HuH-7 (cell line): ENCODE data around the gene ITPR3.

Experiments
- DNase-seq: peaks from one replicate; pipeline ENCODE4 v3.0.0; 2011; ENCODE audit warnings: low spot score

Gene ITPR3

DNA sequence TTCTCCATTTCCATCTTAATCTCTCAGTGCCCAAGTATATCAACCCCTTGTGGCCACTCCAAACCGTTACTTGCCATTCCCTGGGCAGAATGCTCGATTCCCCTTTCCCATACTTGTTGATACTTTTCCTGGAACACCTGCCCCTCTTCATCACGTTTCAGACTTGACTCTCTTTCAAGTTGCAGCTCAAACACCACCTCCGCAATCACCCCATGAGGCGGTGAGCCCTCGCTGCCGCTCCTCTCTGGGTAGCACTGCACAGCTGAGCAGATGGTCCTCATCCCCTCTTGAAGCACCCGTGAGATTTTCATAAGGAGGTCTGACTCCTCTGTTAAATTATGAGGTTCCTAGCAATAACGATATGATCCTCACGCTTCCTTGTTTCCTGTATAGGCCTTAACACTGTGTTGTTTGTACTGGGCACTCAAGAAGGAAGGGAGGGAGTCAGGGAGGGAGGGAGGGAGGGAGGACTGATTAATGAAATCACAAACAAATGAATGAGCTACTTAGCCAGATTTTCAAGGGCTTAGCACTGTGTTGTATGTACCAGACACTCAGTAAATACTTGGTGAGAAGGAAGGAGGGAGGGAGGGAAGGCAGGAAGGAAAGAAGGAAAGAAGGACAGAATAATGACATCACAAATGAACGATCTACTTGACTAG, 98.3 kb downstream of the ITPR3 start:
- no peak for DNase-seq

DNA sequence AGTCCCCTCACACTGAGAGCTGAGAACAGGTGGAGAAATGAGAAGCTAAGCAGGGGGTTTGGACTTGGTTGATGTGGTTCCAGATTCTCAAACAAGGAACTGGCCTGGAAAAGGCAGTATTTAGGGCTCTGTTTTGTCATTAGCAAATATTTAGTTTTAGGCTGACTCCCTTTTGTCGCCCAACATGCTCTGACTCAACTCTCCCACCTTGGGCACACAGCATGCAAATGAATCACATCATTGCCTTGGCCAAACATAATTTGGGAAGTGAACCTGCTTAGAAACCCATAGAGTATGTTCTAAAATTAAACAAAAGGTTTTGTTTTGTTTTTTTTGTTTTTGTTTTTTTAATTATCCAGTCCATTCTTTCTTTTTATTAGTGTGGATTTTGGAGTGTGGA, 99.9 kb downstream of the ITPR3 start:
- DNase-seq = no peak

DNA sequence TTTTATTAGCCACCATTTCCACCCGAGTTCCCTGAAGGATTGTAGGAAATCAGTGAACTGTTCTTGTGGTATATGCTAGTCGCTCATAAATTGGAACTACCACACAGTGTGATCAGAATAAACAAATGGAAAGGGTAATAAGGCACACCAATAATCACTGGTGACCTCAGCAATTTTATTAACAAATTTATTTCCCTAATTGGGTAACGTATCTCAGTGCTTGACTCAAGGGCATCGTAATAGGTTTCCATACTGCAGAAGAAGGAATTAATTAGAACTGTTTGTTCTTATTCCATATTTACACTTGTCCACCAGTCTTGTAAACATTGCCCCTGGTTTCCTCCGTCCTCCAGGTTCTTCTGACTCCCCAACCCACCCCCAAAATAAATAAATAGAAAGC, 100.4 kb downstream of the ITPR3 start:
- DNase-seq = no peak

- DNase-seq = no peak
These were observed 101.0 kb downstream of the ITPR3 start for GRCh38 chr6:33722103-33722623.

DNA sequence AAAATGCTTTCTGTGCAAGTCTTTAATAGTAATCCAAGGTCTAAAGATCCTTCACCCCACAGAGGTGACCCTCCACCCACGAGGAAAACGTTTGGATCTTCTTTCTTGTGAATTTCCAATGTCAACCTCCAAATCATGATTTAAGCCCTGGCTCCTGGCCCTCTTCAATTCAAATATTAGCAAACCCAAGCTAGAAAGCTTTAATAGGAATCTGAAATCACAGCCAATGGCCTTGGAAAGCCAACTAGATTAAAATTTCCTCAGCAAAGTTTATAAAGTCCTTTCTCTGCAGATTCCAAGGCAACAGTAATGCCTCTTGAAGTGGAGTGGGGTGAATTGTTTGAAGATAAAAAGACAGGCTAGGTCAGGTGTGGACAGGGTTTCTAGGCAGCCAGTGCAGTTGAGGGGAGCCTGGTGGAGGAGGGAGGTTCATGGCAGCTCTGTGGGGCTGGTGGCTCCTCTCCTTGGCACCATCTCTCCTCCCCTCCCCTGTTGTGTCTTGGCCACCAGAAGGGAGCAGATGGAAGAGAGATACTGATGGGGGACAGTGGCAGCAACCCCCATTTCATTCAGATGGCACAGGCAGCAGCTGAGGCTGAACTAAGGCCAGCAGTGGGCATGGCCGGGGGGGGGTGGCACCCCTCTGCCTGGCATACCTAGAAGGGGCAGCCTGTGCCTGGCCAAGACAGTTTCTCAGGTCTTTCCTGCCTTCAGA, 102.4 kb downstream of the ITPR3 start:
- DNase-seq = no peak

DNA sequence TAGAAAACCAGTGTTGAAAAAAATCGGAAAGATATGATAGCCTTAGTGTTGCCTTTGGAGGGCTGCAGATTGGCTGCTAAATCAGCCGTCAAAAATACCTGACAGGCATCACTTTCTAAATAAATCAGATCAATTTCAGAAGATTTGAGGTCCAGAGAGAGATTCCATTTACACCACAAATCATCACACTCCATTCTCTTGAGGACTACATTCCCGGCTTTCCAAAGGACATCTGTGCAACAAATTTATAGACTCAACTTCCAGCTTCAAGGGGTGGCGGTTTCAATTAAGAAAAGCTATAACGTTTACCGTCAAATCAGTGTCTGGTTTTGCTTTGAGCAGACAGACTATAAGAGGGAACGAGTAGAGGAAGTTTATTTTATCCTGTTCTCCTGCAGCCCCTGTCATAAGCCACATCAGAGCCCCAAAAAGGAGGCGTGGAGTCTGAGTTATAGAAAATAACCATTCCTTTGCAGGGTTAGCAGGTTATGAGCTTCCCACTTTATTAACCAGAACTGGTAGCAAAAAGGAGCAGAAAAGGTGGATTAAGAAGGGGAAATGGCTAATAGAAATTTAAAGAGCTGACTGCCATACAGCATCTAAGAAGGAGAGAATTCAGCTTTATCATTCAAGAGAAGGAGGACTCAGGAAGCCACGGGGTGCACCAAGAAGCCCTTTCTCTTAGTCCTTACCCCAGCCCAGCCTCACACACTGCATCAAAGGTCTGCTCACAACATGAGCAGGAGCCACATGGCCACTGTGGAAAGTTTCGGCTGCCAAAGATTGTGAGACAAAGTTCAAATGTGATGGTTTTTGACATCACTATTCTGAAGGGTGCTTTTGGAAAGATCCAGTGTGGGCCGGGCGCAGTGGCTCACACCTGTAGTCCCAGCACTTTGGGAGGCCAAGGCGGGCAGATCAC, 103.2 kb downstream of the ITPR3 start:
- DNase-seq = no peak

DNA sequence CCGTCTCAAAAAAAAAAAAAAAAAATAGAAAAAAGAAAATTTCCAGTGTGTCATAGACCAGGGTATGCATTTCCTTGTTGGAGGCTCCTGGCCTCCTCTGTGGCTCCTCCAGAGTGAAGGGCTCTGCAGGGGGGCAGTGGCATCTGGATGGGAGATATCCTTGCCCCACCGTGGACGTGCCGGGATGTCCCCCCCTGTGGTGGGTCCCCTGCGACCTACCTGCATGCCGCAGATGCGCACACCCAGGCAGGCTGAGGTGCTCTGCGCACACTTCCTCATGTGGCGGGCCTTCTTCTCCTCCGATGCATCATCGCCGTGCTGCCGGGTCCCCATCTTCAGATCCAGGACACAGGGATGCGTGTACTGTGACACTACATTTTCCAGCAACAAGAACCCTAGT, 104.1 kb downstream of the ITPR3 start:
- no peak for DNase-seq

DNA sequence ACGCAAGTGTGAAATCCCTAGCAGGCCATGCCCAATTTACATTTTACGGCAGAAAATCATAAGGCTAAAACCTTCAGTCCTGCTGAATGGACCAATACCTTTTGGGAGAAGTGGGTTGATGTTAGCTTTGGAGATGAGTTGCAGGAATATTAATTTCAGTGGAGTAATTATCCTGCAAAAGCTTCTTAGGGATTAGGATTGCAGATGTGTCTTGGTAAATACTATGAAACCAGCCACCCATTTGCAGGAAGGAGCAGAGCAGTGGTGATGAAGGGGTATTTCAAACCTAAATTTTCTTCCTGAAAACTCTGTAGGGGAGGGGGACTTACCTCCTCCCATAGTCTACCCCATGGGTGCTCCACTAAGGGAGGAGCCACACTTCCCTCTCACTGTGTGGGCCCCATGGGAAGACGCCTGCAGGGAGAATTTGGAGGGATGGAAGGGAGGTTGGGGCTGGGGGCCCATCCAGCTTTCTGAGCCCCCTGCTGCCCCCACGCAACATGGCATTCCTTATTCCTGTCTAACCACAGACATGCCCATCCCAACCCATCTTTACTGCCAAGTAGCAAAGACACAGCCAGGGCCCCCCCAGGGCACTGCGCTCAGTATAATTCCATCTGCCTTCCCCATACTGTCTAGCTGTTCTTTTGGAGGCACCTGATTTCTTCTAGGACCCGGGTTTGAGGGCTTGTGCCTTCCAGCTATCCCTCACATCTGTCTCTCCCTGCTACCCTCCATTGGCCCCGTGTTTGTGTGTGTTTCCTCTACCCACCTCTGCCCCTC, 105.0 kb downstream of the ITPR3 start:
- DNase-seq = no peak

DNA sequence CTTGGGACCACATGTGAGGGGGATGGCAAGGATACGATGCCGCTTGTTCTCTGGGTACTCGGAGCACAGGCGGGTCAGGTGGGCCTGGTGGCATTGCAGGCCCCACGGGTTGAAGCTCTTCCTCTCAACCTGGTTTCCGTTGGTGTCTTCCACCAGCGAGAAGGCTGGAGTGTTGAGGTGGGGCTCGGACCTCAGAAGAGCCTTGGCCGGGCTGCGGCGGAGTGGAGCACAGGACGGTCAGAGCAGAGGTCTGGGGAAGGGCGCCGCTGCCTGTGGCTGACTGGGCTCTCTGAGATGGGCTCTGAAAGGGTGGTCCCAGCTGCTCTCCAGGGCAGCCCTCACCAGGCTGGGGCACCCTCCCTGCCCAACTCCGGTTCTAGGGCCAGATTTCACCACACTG, 105.6 kb downstream of the ITPR3 start:
- no peak for DNase-seq

DNA sequence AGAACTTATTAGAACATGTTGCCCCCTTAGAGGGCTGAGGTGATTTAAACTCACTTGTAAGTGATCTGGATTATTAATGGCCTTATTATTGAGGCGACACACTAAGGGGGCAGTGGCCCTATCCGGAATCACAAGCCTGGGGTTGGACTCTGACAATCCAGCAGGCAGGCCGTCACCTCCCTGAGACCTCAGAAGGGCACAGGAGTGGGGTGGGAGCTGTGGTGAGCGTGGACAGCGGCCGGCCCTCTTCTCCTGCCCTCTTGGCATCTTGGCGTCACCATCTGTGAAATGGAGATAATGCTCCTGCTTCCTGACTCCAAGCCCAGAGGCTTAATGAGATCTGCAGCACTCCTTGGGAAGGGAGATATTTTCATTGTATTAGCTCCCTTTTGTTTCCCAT, 106.0 kb downstream of the ITPR3 start:
- no peak for DNase-seq

DNA sequence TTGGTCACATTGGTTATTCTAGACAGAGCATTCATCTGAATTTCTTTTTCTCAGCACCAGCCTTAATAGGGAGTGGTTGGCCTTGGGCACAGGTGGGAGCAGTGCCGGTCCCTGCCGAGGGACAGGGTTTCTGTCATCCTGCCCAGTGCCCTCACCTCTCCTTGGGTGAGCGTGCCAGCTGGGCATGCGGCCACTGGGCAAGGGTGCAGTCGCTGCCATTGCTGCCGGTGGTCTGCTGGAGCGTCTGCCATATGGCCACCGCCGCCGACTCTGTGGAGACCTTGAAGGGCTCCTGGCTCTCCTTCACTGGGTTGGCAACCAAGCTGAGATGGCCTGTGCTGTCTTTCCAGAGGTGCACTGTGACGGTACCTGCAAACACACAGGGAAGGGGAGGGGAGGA, 106.8 kb downstream of the ITPR3 start:
- DNase-seq = no peak

DNA sequence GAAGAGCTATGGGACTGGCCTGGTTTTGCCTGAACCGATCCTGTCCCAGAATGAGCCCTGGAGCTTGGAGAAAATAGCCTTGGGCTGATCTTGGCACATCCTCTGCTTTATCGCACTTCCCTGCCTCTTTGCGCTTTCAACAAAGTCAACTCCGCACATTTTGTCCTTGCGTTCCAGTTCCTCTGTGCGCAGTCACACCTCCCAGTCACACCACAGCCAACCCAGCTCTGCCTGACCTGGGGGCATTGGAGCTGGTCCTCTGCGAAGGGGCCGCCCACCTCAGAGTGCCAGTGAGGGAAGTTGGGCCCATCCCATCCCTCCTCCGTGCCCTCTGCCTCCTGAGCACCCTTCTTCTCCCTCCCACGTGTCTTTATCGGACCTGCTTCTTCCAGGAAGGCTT, 107.3 kb downstream of the ITPR3 start:
- DNase-seq = no peak

DNA sequence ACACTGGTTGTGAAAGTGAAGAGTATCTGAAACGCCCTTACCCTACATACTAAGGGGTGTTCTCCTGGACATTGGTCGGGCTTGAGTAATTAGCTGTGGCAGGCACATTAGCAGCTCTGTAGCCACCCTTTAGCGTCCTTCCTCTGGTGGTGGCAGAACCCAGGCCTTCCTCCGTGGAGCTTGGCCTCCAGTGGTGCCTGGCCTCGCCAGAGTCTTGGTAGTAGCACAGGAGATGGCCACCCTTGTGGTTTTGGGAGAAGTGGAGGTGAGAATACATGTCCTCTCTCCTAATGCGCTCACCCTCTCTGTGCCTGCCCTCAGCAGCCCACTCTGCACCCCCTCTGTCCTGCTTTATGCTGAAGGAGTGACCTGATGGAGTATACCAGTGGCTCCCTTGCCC, 107.9 kb downstream of the ITPR3 start:
- DNase-seq = no peak

DNA sequence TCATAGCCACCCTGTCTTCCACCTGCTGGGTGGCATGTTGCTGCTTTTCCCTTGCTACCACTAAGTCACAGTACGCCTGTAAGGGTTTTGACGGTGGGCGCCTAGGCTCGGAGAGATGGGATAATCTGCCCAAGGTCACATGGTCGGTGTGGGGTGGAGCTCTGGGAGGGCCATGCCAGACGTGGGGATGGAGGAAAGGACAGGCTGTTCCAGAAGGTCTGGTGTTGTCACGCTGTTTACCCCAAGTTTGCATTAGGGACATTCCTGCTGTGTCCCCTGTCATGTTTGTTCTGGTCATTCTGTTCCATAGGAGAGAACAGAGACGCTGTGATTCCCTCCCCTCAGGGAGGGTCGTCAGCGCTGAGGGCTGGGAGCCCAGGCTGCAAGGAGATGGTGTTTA, 109.5 kb downstream of the ITPR3 start:
- no peak for DNase-seq

DNA sequence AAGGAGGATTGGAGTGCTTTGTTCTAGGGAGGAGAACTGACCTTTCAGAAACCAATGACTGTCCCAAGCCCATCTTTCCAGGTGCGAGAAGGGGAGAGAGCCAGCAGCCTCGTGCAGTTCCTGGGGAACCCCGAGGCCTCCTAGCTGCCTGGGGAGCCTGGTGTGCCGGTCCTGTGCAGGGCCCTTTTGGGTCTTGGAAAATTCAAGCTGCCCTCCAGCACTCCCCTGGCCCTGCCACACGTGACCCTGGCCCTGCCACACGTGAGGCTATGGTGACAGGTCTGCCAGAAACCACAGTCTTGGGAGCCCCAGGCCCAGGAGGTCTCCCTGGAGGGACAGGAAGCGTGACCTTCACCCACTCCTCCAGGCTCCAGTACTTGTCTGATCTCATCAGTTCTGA, 109.9 kb downstream of the ITPR3 start:
- no peak for DNase-seq

DNA sequence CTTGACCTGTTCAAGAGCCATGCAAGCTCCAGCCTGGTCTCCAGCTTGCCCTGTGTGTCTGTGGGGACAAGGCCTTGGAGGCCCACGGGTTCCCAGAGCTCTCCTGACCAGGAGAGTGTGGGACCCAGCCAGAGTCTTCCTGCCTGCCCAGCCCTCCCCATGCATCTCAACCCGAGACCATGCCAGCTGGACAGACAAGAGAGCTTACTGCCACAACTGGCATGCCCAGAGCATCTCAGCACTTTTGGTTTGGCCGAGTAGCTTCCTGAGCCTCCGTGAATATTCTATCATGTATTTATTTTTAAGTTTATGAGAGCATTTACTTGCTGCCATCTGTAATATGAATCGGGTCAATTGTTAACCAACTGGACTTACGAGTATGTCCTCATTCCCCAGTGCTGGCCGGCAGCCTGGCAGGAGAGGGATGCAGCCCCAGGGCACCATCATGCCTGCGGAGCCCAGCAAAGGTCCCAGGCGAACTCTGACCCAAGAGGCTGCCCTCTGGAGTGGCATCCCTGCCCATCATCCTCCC, 110.7 kb downstream of the ITPR3 start:
- no peak for DNase-seq

- DNase-seq = no peak
These were observed 111.3 kb downstream of the ITPR3 start for GRCh38 chr6:33732385-33732784.

DNA sequence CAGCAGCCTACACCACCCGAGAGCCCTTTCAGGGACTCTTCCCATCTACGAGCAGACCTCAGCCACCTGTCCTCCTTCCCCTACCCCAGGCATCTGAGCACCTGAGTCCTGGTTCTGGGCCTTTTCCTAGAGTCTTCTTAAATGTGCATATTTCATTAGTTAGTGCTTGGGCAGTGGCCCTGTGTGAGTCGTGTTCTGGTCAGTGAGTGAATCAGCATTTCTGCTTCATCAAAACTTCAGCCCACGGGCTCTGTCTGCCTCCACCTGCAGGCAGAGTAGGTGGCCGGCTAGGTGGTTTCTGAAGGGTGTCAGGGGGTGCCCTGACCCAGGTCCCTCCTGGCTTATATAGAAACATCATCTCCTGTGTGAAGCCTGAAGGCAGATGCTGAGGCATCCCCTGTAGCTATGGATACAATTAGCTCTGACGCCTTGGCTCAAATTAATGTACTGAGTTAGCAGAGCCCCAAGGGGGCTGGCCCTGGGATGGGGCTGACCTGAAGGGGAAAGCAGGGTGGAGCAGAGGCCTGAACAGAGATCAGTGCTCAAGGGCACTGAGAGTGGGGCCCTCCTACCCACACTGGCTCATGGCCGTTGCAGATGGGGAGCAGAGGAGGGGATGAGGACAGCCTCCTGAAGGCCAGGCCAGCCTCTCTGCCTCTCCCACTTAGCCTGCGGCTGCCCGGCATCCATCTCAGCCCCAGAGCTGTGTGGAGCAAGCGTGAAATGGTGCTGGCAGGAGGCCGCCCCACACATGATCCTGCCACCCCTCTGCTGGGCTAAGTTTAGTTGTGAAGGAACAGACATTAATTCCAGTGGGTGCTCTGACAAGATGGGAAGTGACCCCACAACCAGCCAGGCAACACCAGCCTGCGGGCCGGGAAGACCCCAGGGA, 111.9 kb downstream of the ITPR3 start:
- no peak for DNase-seq

DNA sequence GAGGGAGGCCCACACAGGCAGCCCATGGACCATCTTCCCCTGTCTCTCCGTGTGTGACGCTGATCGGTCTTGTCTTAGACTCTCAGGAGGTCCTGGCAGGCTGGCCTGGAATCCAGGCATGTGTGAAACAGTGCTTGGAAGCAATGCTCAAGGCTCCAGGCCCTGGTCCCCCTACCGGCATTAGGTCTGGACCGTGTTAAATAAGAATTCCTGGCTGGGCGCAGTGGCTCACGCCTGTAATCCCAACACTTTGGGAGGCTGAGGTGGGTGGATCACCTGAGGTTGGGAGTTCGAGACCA, 112.5 kb downstream of the ITPR3 start:
- no peak for DNase-seq

DNA sequence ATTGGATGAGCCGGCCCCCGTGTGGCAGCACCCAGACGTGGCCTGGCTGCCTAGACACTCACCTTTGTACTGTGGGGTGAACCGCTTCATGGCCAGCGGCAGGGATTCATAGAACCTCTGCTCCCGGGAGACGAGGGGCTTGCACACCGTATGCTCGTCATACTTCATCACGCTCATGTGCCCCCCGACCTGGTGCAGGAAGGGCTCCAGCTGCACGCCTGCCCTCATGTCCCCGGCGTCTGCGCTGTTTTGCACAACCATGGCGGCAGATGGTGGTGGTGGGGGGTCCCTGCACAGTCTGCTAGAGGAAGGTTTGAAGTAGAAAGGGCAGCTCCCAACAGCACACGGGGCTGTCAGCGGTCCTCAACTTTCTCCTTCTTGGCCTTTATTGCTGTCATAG, 114.1 kb downstream of the ITPR3 start:
- no peak for DNase-seq
